ENCODE data around the gene CPT2.
A peak's percentile ranks its signal among the peaks of the same experiment; 100 is the strongest.

The CPT2 gene

DNA sequence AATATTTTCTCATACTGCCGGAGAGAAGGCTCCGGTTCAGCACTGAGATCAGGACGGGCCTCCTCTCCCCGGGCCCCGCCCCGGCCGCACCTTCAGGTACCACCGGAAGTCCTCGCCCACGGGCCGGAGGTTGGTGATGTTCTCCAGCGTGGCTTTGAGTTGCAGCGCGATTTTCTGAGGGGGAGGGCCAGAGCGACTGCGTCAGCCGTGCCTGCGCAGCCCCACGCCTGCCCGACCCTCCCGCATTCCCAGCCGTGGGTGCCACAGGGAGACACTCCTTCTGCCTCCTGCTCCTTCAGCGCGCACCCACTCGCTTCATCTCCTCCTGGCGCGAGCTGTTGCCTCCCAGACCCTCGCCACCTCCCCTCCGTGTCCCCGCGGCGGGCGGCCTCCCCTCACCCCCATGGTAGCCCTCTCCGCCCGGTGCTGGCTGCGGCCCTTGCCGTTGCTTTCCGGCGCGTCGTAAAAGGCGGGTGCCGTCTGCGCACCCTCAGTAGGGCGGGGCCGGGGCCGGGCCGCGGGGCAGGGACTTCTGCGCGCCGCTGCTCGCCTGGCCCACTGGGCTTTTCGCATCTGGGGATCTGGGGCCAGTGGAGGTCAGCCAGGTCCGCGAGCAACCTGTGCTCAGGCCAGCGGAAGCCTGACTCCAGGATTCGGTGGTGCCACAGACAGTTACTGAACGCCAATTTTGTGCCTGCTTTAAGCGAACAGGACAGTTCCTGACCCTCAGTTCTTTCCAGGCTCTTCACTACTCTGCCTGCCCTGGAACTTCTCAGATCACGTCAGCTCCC, 23.7 kb downstream of the CPT2 start, which contains the start of gene CZIB:
CZIB (minus strand) TSS at position 464 of the 791 bp plus-strand sequence; CDS start at position 405, 59 bp downstream.
- DNase-seq, result peak; percentile 94

GRCh38 chr1:53220962-53221286, 24.3 kb downstream of the CPT2 start:
- DNase-seq, result no peak

DNA sequence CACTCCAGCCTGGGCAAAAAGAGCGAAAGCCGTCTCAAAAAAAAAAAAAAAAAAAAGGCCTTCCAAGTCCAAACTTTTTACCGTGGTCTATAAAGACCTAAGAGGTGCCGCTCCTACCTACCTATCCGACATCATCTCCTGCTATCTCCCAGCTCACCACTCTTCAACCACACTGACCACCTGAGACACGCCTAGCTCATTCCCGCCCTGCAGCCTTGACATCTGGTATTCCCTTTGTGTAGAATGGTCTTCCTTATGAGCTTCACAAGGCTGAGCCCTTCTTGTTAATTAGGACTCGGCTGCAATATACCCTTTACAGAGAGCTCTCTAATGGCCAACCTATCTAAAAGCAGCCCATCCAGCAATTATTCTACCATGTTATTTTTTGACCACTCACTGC, 41.0 kb downstream of the CPT2 start:
- no peak for DNase-seq

DNA sequence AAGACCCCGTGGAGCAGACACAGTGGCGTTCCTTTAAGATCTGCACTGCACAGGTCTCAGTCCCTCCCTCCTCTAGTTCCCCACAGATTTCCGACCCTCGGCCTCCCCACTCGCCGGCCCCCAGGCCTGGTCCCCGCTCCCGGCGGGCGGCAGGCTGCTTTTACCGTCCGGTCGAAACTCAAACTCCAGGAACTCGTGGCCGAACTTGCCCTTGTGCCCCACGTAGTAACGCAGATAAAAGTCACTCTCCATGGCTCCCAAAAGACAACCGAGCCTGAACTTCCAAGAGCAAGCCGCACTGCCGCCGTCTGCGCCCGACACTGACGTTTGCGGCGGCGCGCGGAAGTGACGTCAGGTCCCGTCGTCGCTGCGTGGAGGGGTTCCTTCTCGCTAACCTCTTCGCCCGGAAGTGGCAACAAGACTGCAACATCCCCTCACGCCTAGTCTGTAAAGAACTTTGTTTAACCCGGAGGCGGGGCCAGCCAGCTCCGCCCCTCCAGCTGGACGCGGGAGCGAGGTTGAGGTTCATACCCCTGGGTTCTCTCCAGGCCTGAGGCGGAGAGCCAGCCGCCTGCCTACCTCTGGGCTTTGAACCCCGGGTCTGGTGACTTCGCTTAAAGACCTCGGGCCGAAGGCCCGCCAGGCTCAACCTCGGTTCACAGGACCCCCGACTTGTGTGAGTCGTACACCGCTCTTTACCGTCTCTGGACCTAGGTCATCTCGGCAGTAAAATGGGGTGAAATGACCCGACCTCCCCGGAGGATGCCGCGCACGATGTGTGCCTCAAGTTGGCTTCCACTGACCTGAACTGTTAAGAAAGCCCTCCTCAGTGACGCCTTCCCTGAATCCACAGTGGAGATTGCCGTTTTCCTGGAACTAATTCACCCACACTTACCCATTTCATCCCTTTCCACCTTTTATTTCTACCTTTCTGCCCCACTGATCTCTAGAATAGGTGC, 41.9 kb downstream of the CPT2 start, which contains the start of gene MAGOH:
MAGOH (minus strand) TSS at position 322 of the 959 bp plus-strand sequence; CDS start at position 252, 70 bp downstream.
- peak; percentile 96 for DNase-seq

DNA sequence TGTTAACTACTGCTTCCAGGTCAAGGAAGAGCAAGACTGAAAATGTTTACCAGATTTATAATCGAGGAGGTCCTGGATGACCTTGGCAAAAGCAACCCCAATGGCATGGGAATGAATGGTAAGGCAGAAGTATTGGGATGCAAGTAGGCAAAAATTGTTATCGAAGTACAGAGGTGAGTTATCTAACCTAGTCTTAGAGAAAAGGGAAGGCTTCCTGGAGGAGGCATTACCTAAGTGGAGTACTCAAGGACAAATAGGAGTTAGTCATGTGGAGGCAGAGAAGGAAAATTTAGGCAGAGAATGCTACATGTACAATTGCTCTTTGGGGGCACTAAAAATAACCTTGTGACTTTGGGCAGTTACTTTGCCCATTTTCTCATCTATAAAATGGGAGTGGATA, 45.2 kb downstream of the CPT2 start:
- DNase-seq, result no peak

GRCh38 chr1:53242381-53242780, 45.8 kb downstream of the CPT2 start:
- no peak for DNase-seq

- no peak for DNase-seq
Observed at GRCh38 chr1:53244141-53244540, 47.5 kb downstream of the CPT2 start.

- no peak for DNase-seq
Observed at GRCh38 chr1:53246261-53247134, 49.9 kb downstream of the CPT2 start.

- DNase-seq, result no peak
Observed at GRCh38 chr1:53249706-53250105, 53.1 kb downstream of the CPT2 start.

DNA sequence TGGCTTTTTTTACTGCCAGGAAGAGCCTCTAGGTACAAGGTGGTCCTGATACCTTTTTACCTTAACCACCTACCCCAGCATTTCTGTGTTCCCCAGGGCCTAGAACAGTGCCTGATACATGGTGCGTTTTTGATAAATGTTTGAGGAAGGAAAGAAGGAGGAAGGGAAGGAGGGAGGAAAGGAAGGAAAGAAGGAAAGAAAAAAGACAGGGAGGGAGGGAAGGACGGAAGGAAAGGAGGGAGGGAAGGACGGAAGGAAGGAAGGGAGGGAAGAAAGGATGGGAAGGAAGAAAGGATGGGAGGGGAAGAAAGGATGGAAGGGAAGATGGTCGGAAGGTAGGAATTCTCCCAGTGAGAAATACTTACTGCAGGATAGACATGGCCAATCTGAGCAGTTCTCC, 53.7 kb downstream of the CPT2 start:
- DNase-seq, result no peak

DNA sequence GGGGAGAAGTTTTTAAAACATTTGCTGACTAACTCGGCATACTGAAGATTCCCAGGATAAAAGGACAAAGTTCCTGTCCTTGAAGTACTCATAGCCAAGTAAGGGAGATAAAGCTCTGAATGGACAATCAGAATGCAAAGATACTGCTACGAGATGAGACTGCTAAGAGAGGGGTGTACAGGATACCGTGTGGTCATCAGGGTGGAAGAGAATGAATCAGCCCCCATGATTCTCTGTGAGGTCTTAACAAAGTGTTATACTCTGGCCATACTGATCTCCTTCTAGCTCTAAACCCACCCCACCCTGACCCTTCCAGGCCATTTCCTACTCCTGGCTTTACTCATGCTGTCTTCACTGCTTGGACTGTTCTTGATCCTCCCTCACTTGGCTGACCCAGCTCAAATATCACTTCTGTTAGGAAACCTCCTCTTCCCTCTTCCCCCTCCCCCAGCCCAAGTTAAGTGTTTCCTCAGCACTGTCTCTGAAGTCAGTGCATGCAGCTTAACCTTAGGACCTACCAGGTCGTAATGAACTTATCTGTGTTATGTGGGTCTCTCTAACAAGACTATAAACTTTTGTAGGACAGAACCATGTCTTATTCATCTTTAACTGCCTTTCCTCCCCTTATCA, 57.5 kb downstream of the CPT2 start:
- DNase-seq, result no peak

GRCh38 chr1:53255031-53255430, 58.4 kb downstream of the CPT2 start:
- no peak for DNase-seq

DNA sequence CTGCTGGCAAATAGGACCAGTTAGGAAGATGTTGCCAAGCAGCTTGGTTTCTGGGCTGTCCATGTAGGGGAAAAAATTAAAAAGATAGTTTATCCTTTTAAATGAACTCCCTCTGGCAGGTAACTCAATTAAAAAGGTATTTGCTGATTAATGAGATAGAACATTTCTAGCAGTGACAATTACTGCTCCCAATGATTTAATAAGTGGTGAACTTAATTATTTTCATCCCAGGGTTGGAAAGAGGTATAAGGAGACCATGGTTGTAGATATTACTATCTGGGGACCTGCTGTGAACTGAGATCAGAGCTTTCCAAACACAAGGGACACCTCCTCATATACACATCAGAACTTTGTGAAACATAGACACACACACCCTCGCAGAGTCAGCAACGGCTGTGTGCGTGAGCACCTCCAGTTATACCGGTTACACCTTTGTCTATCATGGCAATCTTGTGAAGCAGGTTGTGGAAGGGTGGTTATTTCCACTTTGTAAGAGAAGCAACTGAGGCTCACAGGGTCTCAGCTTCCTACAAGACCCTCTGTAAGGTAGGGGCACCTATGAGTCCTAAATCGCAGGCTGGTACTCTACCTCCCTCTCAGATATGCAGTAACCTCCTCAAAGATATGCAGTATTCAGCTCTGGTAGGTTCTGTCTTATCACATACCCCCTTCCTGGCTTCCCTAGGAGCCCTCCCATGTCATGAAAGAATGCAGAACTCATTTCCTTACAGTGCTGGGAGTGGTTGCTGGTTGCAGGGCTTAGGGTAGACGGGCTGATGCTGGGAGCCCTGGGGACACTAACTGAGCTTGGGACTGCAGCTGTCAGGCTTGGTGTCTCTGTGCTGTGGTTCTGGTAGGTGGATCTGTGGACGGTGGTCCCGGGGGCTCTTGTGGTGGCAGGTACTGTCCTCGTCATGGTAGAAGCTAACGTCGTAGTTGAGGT, 60.2 kb downstream of the CPT2 start:
- DNase-seq, result no peak

DNA sequence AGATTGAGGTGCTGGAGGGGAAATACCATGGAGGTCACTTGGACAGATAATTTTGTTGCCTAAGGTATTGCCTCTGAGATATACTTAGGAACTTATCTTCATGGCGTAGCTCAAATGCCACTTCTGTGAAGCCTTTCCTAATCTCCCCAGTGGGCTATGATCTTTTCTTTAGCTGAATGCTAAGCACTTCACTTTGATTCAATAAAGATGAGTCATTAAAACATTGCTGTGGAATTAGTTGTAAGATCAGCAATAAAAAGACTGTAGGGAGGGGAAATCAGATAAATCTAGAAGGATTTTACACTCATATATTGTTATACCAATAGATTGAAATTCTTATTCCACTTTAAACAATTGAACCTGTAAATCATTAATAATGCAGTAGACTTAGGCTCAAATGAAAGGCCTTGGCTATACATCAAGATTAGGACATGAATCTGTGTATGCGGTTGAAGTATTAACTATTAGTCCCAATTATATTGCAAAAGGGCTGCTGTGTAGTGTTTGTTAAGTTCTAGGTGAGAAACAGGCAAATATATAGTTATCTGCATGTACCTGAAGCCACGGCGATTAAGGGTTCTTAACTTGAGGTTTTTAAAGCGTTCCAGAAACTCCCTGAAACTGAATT, 60.9 kb downstream of the CPT2 start:
- no peak for DNase-seq

GRCh38 chr1:53258216-53258615, 61.6 kb downstream of the CPT2 start:
- no peak for DNase-seq

- no peak for DNase-seq
Observed at GRCh38 chr1:53259932-53260331, 63.3 kb downstream of the CPT2 start.

GRCh38 chr1:53260631-53261247, 64.1 kb downstream of the CPT2 start:
- no peak for DNase-seq

- DNase-seq, result no peak
Observed at GRCh38 chr1:53262000-53262399, 65.4 kb downstream of the CPT2 start.

Data from activated CD8-positive, alpha-beta memory T cell treated with anti-CD3 and anti-CD28 coated beads, Interleukin-2, amount 50 U/mL, for 4 hours (primary cell).